GM12891 (cell line): ENCODE measurements around the gene CCR3.

ENCODE experiments used
- DNase-seq: peaks from one replicate; pipeline ENCODE4 v3.0.0; 2011; ENCODE audit warnings: low spot score; ENCODE audit not compliant: insufficient read length
- FAIRE-seq: peaks from 2 replicates; lab custom pipeline; 2011; peaks lifted over from hg19 to GRCh38; lab: Jason Lieb, UNC
- PAX5 ChIP-seq: IDR thresholded peaks from 2 replicates; pipeline ENCODE4 v1.6.1; 2011; ENCODE audit warnings: low read length, moderate library complexity, mild to moderate bottlenecking; ENCODE audit not compliant: insufficient read depth, severe bottlenecking
- POLR2A ChIP-seq: IDR thresholded peaks from 2 replicates; pipeline ENCODE4 v1.6.1; 2011; ENCODE audit warnings: low read depth, low read length, control low read depth
- POLR2AphosphoS5 ChIP-seq: IDR thresholded peaks from 2 replicates; pipeline ENCODE4 v1.6.1; 2011; ENCODE audit warnings: low read depth, low read length, control low read depth
- POU2F2 ChIP-seq: IDR thresholded peaks from 2 replicates; pipeline ENCODE4 v1.6.1; 2011; ENCODE audit warnings: low read depth, mild to moderate bottlenecking, control low read depth, low read length, moderate library complexity
- SPI1 ChIP-seq: IDR thresholded peaks from 2 replicates; pipeline ENCODE4 v1.6.1; 2011; ENCODE audit warnings: low read depth, low read length, control low read depth
- TAF1 ChIP-seq: IDR thresholded peaks from 2 replicates; pipeline ENCODE4 v1.6.1; 2011; ENCODE audit warnings: low read depth, low read length, control low read depth

CCR3 gene

GRCh38 chr3:46218196-46218709 lies 24.0 kb upstream of the CCR3 start:
- peak; percentile 13 for FAIRE-seq

GRCh38 chr3:46221391-46221790 lies 20.9 kb upstream of the CCR3 start:
- TF ChIP-seq PAX5 (no peak), SPI1 (peak; percentile 96)
- FAIRE-seq (peak; percentile 86), DNase-seq (no peak)

More at GRCh38 chr3:46218196-46218709, 24.0 kb upstream of the CCR3 start:
- TF ChIP-seq TAF1 (no peak), POLR2AphosphoS5 (no peak), SPI1 (no peak), PAX5 (no peak), POU2F2 (no peak), POLR2A (no peak)
- DNase-seq, result no peak

GRCh38 chr3:46221938-46222337 lies 20.3 kb upstream of the CCR3 start:
- DNase-seq (no peak), FAIRE-seq (peak; percentile 60)
- TF ChIP-seq POLR2AphosphoS5, result no peak
- TF ChIP-seq POLR2A, result no peak
- TF ChIP-seq SPI1, result no peak
- TF ChIP-seq POU2F2, result no peak
- no peak for TF ChIP-seq TAF1
- no peak for TF ChIP-seq PAX5

- TF ChIP-seq SPI1 (peak; percentile 77), POLR2A (no peak)
- FAIRE-seq, result peak; percentile 69
- DNase-seq, result no peak
These were observed 19.7 kb upstream of the CCR3 start for GRCh38 chr3:46222435-46223161.

- FAIRE-seq, result no peak
- no peak for DNase-seq
- TF ChIP-seq POU2F2 (no peak), POLR2A (no peak), SPI1 (no peak), PAX5 (no peak), TAF1 (no peak), POLR2AphosphoS5 (no peak)
These were observed 13.7 kb upstream of the CCR3 start for GRCh38 chr3:46228260-46229242.

GRCh38 chr3:46231323-46231722 lies 10.9 kb upstream of the CCR3 start:
- no peak for TF ChIP-seq POU2F2
- no peak for TF ChIP-seq POLR2A
- TF ChIP-seq PAX5, result no peak
- no peak for TF ChIP-seq POLR2AphosphoS5
- no peak for TF ChIP-seq TAF1
- DNase-seq (no peak), FAIRE-seq (no peak)

- TF ChIP-seq POU2F2 (no peak), PAX5 (no peak), POLR2A (no peak)
- FAIRE-seq (no peak), DNase-seq (no peak)
These were observed 9.1 kb upstream of the CCR3 start for GRCh38 chr3:46233194-46233593.

GRCh38 chr3:46235425-46235824 lies 6.8 kb upstream of the CCR3 start:
- DNase-seq (no peak), FAIRE-seq (no peak)
- TF ChIP-seq POLR2AphosphoS5 (no peak), TAF1 (no peak), POU2F2 (no peak), PAX5 (no peak), SPI1 (no peak), POLR2A (no peak)

GRCh38 chr3:46236294-46237054 lies 5.8 kb upstream of the CCR3 start:
- no peak for TF ChIP-seq PAX5
- TF ChIP-seq TAF1, result no peak
- TF ChIP-seq POLR2A, result no peak
- peak; percentile 13; the same call in 1 of the 2 replicates for TF ChIP-seq SPI1
- no peak for DNase-seq
- FAIRE-seq, result peak; percentile 31

- TF ChIP-seq POLR2A (no peak), TAF1 (no peak), POLR2AphosphoS5 (no peak), SPI1 (no peak), POU2F2 (no peak), PAX5 (no peak)
- FAIRE-seq, result no peak
- no peak for DNase-seq
These were observed 3.9 kb upstream of the CCR3 start for GRCh38 chr3:46238386-46238785.
